HG03565 (cell line): ENCODE measurements around the gene TMEM140.

Source experiments
- ATAC-seq: cut with Tn5 transposase; IDR thresholded peaks from one replicate; pipeline ENCODE4 v1.9.1; 2021; ENCODE audit warnings: mild to moderate bottlenecking, moderate library complexity; ENCODE audit not compliant: unreplicated experiment

Gene TMEM140

GRCh38 chr7:135192914-135193536 is 45.2 kb downstream of the TMEM140 start:
- ATAC-seq, result no peak

GRCh38 chr7:135193615-135194081 is 45.8 kb downstream of the TMEM140 start:
- no peak for ATAC-seq

GRCh38 chr7:135194494-135195095 is 46.7 kb downstream of the TMEM140 start:
- ATAC-seq, result no peak

GRCh38 chr7:135195156-135195555 is 47.3 kb downstream of the TMEM140 start:
- no peak for ATAC-seq

GRCh38 chr7:135195968-135196629 is 48.2 kb downstream of the TMEM140 start:
- no peak for ATAC-seq

GRCh38 chr7:135197343-135197742 is 49.5 kb downstream of the TMEM140 start:
- no peak for ATAC-seq

- no peak for ATAC-seq
Observed at GRCh38 chr7:135197906-135198655, 50.2 kb downstream of the TMEM140 start.

GRCh38 chr7:135199439-135199838 is 51.6 kb downstream of the TMEM140 start:
- no peak for ATAC-seq

- no peak for ATAC-seq
Observed at GRCh38 chr7:135200821-135201331, 53.0 kb downstream of the TMEM140 start.

GRCh38 chr7:135201350-135201749 is 53.5 kb downstream of the TMEM140 start:
- ATAC-seq, result no peak

- ATAC-seq, result no peak
Observed at GRCh38 chr7:135204341-135204749, 56.5 kb downstream of the TMEM140 start.

GRCh38 chr7:135204876-135205275 is 57.0 kb downstream of the TMEM140 start:
- ATAC-seq, result no peak

- ATAC-seq, result no peak
Observed at GRCh38 chr7:135205850-135206249, 58.0 kb downstream of the TMEM140 start.

- ATAC-seq, result peak; percentile 37
Observed at GRCh38 chr7:135206941-135207391, 59.1 kb downstream of the TMEM140 start.

- ATAC-seq, result no peak
Observed at GRCh38 chr7:135207406-135208101, 59.7 kb downstream of the TMEM140 start.

- ATAC-seq, result no peak
Observed at GRCh38 chr7:135208102-135208793, 60.4 kb downstream of the TMEM140 start.

- no peak for ATAC-seq
Observed at GRCh38 chr7:135209225-135209834, 61.5 kb downstream of the TMEM140 start.

GRCh38 chr7:135210888-135211178 is 63.0 kb downstream of the TMEM140 start:
- ATAC-seq, result no peak

GRCh38 chr7:135211179-135211945 is 63.5 kb downstream of the TMEM140 start, which contains the start of gene WDR91:
Gene WDR91 (minus strand): TSS chr7:135211526. CDS start chr7:135211502, 24 bp downstream.
- ATAC-seq, result peak; percentile 66
